ENCODE measurements around the gene EOLA2.
A peak's percentile ranks its signal among the peaks of the same experiment; 100 is the strongest.
"Not testable (repeated sequence)": the region's sequence is repeated elsewhere in the genome, so short reads cannot be mapped to it uniquely, and the experiment has no call there.

EOLA2 gene

GRCh38 chrX:149938427-149938880 is at the start of gene EOLA2:
TSS of gene EOLA2 (minus strand) at chrX:149938491. CDS start at chrX:149933874, 4,617 bp downstream.
- peak; percentile 92 for DNase-seq

- DNase-seq = no peak
These were observed 49.3 kb upstream of the EOLA2 start for GRCh38 chrX:149987613-149988012.

- DNase-seq = no peak
These were observed 46.1 kb upstream of the EOLA2 start for GRCh38 chrX:149984411-149984810.

- no peak for DNase-seq
These were observed 44.0 kb upstream of the EOLA2 start for GRCh38 chrX:149982310-149982709.

GRCh38 chrX:149979126-149979644 is 40.9 kb upstream of the EOLA2 start:
- DNase-seq = no peak

GRCh38 chrX:149962859-149963757 is 24.8 kb upstream of the EOLA2 start:
- DNase-seq = peak; percentile 32

GRCh38 chrX:149962010-149962409 is 23.7 kb upstream of the EOLA2 start:
- DNase-seq = no peak

GRCh38 chrX:149961572-149961971 is 23.3 kb upstream of the EOLA2 start:
- no peak for DNase-seq

- DNase-seq = peak; percentile 6
These were observed 12.4 kb upstream of the EOLA2 start for GRCh38 chrX:149950681-149951080.

GRCh38 chrX:149949743-149950436 is 11.6 kb upstream of the EOLA2 start:
- no peak for DNase-seq

- DNase-seq = no peak
These were observed 9.7 kb upstream of the EOLA2 start for GRCh38 chrX:149948016-149948415.

GRCh38 chrX:149946932-149947331 is 8.6 kb upstream of the EOLA2 start:
- not testable (repeated sequence) for DNase-seq

GRCh38 chrX:149945820-149946219 is 7.5 kb upstream of the EOLA2 start:
- not testable (repeated sequence) for DNase-seq

- not testable (repeated sequence) for DNase-seq
These were observed 6.9 kb upstream of the EOLA2 start for GRCh38 chrX:149945087-149945670.

GRCh38 chrX:149940674-149941024 is 2.4 kb upstream of the EOLA2 start:
- DNase-seq = not testable (repeated sequence)

GRCh38 chrX:149939905-149940673 is 1.8 kb upstream of the EOLA2 start:
- DNase-seq = peak; percentile 94

- no peak for DNase-seq
These were observed 1.3 kb upstream of the EOLA2 start for GRCh38 chrX:149939655-149939904.

GRCh38 chrX:149938881-149939654 is 777 bp upstream of the EOLA2 start:
- DNase-seq = peak; percentile 91

- DNase-seq = peak; percentile 10
These were observed 342 bp downstream of the EOLA2 start for GRCh38 chrX:149937871-149938426.

GRCh38 chrX:149937328-149937727 is 963 bp downstream of the EOLA2 start:
- DNase-seq = not testable (repeated sequence)

GRCh38 chrX:149933547-149933946 is 4.7 kb downstream of the EOLA2 start:
- DNase-seq = not testable (repeated sequence)

- not testable (repeated sequence) for DNase-seq
These were observed 5.3 kb downstream of the EOLA2 start for GRCh38 chrX:149932970-149933369.
